Measurements from ENCODE around the gene PDHB.
"Not testable (repeated sequence)": the region's sequence is repeated elsewhere in the genome, so short reads cannot be mapped to it uniquely, and the experiment has no call there.

The PDHB gene

GRCh38 chr3:58440996-58441355, 7.3 kb upstream of the PDHB start:
- not testable (repeated sequence) for DNase-seq (ENCODE audit: insufficient read length, low spot score); FAIRE-seq

DNA sequence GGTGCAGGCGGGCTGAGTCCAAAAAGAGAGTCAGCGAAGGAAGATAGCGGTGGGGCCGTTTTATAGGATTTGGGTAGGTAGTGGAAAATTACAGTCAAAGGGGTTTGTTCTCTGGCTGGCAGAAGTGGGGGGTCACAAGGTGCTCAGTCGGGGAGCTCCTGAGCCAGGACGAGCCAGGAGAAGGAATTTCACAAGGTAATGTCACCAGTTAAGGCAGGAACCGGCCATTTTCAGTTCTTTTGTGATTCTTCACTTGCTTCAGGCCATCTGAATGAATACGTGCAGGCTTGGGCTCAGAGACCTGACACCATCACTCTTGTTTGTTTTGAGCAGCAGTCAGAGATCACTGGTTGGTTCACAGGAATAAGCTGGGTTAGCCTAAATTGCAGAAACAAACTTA, 3.6 kb upstream of the PDHB start:
- DNase-seq (ENCODE audit: insufficient read length, low spot score); FAIRE-seq: not testable (repeated sequence)

DNA sequence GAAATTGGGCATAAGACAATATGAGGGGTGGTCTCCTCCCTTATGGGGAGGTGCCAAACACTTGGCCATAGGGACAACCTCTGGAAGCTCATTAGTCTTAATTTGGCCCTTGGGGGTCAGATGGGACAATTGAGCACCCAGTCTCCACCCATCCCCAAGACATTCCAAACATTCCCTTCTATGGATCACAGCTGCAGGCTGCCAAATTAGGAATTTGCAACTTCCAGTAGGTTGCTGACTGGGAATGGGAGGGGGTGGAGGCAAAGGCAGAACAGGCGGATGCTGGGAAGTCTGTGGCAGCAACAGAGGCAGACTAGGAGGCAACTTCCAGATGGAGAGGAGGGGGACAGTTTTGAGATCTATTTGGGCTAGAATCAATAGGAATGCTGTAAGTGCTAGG, 1.4 kb upstream of the PDHB start:
- FAIRE-seq (no peak), DNase-seq (ENCODE audit: insufficient read length, low spot score) (no peak)

- FAIRE-seq (no peak), DNase-seq (ENCODE audit: insufficient read length, low spot score) (no peak)
Observed at GRCh38 chr3:58434511-58434910, 879 bp upstream of the PDHB start.

DNA sequence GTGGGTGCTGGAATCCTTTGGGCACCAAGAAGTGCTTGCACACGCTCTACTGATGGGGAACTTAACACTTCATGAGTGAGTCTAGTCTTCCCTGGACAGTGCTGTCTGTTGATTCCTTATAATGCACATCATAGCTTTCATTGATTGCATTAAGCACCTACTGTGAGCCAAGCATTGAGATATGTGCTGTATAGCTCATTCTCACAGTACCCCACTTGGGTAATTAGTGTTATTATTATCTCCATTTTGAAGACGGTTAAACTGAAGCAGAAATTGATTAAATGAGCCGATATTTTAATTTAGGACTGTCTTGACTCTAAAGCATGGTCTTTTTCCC, 504 bp upstream of the PDHB start:
- FAIRE-seq (no peak), DNase-seq (ENCODE audit: insufficient read length, low spot score) (no peak)

- DNase-seq (ENCODE audit: insufficient read length, low spot score) (no peak), FAIRE-seq (peak; percentile 66)
Observed at GRCh38 chr3:58432905-58433304, 727 bp downstream of the PDHB start.

- peak; percentile 84 for FAIRE-seq
- peak; percentile 21 for DNase-seq (ENCODE audit: insufficient read length, low spot score)
Observed at GRCh38 chr3:58429657-58430056, 4.0 kb downstream of the PDHB start.

DNA sequence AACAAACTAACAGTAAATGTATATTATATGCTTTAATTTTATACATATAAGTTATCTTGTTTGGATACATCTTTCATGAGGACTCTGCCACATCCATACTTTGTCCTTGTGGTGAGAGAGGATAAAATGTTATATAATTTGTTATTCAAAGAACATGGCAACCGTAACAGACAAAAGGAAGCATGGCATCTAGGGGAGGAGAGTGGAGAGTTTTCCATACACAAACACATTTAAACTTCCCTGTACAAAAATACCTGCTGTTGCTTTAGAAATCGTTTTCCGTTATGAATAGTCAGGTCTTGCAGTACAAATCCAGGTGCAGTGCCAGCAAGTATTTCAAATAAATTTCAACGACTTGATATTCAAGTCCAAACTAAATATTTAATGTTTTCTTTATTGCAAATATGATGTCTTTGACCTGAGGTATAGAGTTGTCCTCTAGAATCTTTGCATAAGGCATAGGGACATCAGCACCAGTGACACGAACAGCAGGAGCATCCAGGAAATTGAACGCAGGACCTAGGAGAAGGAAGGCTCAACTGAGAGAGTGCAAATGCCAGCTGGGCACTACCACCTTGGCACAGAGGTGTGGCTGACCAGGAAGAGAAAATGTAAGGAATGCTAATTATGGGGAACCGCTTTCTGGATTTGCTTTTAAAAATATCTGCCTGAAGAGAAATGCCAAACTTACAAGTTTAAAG, 5.8 kb downstream of the PDHB start:
- FAIRE-seq (no peak), DNase-seq (ENCODE audit: insufficient read length, low spot score) (no peak)

GRCh38 chr3:58425782-58426181, 7.8 kb downstream of the PDHB start:
- no peak for FAIRE-seq

GRCh38 chr3:58424613-58425012, 9.0 kb downstream of the PDHB start:
- DNase-seq (ENCODE audit: insufficient read length, low spot score) = no peak
- no peak for FAIRE-seq

More at GRCh38 chr3:58425782-58426181, 7.8 kb downstream of the PDHB start:
- DNase-seq (ENCODE audit: insufficient read length, low spot score) = no peak

DNA sequence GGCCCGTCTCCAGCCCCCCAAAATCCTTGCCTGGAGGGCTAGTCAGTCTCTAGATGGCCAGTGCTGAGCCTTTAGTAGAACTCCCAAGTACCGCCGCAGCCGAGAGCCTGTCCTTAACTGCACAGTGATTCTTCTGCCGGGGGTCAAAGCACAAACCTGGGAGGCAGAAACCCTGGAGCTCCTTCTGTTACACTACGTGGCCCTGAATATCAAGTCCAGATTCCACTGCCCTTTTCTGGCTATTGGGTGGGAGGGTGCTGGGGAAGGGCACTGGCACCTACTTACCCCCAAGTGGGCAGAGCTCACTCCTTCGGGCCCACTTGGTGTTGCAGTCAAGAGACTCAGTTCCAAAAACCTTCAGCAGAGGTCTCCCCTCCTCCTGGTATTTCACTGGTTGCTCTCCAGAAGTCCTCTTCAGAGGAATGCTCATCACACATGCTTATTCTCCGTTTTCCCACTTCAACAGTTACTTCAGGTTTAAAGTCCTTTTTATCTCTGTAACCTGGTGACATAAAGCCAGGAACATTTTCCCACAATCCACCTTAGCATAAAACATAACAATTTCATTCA, 10.8 kb downstream of the PDHB start:
- no peak for DNase-seq (ENCODE audit: insufficient read length, low spot score)
- FAIRE-seq = no peak

- FAIRE-seq (no peak), DNase-seq (ENCODE audit: insufficient read length, low spot score) (no peak)
Observed at GRCh38 chr3:58421004-58421403, 12.6 kb downstream of the PDHB start.

- DNase-seq (ENCODE audit: insufficient read length, low spot score) (no peak), FAIRE-seq (peak; percentile 87)
Observed at GRCh38 chr3:58419780-58420507, 13.7 kb downstream of the PDHB start.

- FAIRE-seq (no peak), DNase-seq (ENCODE audit: insufficient read length, low spot score) (no peak)
Observed at GRCh38 chr3:58418227-58418626, 15.4 kb downstream of the PDHB start.

DNA sequence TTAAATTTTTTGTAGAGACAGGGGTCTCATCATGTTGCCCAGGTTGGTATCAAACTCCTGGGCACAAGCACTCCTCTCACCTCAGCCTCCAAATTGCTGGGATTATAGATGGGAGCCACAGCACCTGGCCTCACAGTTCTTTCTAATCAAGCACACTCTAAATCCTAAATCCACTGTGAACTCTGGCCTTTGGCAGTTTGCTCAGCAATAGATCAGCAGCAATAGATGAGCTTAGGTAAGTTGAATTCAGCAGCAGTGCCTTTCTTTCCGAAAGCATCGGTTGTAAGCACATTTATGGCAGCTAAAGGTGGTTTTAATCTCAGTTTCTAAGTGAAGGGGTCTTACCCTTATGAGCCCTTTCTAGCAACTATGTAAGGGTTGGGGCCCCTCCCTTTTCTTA, 16.6 kb downstream of the PDHB start:
- FAIRE-seq = no peak
- no peak for DNase-seq (ENCODE audit: insufficient read length, low spot score)

DNA sequence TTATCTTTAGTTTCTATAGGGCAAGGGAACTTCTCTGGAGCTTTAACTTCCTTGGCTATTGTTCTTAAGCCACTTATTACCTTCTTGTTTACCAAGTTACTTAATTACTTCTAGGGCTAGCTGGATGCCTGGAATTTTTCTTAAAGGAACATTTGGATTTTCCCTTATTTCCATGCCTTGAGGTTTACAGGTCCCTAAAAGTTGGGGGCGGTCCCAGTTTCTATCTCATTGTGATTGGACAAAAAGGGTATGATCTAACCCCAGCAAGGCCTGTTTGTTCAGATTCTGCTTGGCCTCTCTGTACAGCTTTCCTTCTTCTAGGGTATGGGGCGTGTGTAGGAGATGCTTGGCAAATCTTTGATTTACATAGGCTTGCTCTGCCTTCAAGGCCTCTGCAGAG, 17.4 kb downstream of the PDHB start:
- no peak for FAIRE-seq

DNA sequence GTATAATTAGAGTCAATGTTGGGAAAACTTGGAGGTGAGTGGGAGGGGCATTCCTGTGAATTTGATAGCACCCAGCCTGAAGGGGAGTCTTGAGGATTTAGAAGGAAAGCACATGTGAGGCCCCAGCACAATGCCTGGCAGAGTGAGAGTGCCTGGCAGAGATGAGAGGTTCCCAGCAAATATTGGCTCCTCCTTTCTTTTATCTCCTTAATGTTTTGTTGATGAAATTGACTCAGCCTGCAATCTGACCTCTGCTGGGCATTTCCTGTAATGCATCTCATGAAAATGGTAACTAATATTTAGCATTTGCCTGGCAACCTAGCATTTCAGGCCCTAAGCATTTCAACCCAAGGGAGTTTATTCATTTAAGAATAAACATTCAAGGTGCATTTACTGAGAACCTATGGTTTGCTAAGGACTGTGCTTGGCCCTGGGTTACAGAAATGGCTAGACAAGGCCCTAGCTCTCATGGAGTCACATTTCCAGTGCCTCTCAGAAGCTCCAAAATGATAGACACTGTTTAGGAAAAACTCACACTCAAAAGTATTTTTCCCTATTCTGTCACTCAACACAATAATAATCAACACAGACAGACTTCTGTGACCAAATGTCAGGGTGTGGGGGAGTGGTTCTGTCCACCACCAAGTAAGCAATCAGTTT, 19.0 kb downstream of the PDHB start:
- DNase-seq (ENCODE audit: insufficient read length, low spot score) = peak; percentile 29

More for the DNA sequence above, 17.4 kb downstream of the PDHB start:
- DNase-seq (ENCODE audit: insufficient read length, low spot score) = no peak

DNA sequence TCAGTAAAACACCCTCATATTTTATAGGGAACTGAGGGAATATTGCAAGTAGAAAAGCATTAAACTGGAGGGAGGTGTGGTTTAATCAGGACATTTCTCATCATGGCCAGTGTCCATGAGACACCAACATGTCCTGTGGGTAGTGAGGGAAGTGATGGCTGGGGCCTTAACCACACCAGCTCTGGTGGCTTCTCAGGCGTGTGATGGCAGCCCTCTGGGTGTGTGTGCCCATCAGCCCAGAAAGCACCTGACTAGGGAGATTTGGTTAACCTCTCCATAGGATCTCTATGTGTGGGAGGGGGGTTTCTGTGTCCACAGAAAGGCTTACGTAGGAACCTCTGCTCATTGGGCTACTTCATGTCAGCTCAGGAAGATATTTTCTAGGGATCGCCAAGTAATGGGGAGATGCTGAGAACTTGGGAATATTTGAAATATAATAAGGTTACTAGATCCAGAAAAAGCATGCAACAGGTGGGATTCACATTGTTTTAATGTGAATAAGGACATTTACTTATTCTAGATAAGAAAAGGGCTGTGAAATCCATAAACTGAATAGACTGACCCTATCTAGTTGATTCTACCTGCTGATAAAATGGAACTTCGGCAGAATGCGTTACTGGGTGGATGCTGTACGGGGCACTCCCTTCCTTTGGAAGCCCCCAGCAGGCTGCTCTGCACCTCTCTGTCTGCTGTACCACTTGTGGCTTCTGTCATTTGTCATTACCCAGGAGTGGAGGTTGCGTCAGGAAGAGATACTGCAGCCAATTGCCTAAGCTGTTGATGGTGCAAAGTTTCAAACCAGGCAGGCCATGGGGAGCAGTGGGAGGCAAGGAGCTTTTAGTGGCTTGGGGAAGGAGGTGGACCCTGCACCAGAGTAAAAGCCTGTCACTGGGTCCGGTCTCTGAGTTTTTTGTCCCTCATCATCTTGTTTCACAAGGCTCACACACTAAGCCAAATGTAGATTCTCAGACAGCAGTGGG, 21.5 kb downstream of the PDHB start:
- DNase-seq (ENCODE audit: insufficient read length, low spot score) (no peak), FAIRE-seq (no peak)

More for the DNA sequence above, 19.0 kb downstream of the PDHB start:
- peak; percentile 88 for FAIRE-seq

- no peak for DNase-seq (ENCODE audit: insufficient read length, low spot score)
- FAIRE-seq = no peak
Observed at GRCh38 chr3:58411036-58411435, 22.6 kb downstream of the PDHB start.

DNA sequence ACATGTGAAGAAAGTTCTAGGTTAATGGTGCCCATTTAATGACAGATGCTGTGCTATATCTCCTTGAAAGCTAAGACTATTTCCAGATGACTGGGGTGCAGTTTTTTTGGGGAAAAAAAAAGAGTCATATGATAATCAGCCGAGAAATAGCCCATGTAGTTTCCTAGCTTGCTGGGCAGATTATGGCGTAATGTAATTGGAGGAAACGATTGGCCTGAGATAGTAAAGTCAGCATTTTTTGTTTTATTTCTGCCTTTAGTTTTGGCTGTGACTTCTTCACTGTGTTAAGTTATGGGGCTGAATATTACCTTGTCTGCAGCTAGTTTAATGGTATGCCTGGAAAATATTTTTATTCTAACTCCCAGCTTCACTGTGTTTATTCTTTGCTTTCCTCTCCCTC, 24.0 kb downstream of the PDHB start:
- DNase-seq (ENCODE audit: insufficient read length, low spot score) (no peak), FAIRE-seq (no peak)
